CD4-positive, alpha-beta T cell treated with Interleukin-15 for 4 hours (primary cell): Measurements from ENCODE around the gene NOC4L.
"Not testable (repeated sequence)": the region's sequence is repeated elsewhere in the genome, so short reads cannot be mapped to it uniquely, and the experiment has no call there.

Source experiments
- DNase-seq: peaks from one replicate; pipeline ENCODE4 v3.0.0-alpha.2; 2020; ENCODE audit warnings: low spot score

Gene NOC4L

DNA sequence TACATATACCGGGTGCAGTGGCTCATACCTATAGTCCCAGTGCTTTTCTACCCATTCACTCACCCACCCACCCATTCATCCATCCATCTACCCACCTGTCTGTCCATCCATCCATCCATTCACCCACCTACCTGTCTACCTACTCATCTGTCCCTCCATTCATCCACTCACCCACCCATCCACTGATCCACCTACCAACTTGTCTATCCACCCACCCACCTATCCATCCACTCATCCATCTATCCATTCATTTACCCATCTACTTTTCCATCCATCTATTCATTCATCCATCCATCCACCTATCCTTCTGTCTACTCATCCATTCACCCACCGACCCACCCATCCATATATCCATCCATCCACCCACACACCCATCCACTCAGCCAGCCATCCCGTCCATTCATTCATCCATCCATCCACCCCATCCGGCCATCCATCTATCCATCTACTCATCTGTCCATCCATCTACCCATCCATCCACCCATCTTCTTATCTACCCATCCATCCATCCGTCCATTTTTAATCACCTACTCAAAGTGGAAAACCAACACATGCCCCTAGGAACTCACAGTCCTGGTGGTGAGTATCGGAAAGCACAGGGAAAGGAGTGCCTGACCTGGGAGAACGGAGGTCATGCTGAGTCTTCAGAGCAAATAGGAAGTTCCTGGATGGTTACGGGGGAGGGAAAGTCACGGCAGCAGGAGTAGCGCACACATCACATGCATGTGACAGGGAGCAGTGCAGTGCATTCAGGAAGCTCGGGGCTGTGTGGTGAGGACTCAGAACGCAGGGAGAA is 20.1 kb upstream of the NOC4L start:
- no peak for DNase-seq

DNA sequence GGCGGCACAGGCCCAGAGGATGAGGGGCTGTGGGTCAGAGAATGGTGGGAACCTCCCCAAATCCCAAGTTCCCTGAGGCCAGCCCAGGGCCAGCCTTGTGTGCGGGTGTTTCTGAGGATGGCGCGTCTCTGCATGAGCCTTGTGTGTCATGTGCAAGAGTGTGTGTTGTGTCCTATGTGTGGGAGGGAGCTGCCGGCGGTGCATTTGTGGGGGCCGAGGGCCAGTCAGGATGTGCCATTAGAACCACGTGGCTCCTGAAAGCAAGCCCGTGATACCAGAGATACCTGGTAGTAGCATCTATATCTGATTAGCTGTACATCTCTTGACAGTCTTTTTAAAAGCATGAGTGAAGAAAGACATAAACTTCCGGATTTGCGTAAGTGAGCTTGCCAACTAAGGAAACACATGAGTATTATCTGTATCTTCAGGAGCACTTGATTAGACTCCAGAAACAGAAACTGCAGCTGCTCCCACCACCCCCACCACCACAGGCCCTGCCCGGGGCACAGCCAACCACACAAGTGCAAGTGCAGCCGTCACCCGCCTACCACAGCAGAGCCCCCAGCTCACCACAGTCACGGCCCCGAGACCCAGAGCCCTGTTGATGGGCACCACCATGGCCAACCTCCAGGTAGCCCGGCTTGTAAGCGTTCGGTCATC is 19.4 kb upstream of the NOC4L start:
- no peak for DNase-seq

DNA sequence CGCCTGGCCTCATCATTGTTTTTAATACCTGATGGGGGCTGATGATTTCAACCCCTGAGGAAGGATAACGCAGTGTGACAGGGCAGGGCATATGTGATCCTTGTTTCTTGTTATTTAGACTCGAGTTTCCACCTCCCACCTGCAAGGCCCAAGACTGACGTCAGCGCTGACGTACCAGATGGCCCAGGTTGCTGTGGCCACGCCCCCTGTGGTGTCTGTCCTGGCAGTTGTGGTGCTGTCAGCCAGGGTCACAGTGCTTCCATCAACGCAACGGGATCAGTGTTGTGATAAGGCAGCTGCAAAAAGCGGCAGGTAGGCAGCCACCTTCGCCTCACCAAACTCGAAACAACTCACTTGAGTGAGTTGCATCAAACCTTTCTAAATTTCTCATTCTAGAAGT is 18.5 kb upstream of the NOC4L start:
- DNase-seq: no peak

DNA sequence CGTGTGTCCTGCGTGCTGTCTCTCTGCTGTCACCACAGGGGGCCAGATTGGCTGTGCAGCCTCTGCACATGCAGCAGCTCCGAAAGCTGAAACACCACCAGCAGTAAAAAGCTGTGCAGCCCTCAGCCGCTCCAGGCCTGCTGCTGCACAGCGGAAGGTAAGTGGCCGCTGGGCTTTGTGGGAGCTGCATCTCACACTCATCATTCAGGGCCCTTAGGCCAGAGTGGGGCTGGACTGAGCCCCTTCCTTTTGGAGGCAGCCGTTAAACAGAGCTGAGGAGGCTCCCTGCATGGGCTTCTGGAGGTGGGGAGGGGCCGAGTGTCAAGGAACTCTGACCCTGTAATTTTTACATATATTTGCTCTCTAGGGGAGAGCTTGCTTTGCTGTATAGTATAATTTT is 17.2 kb upstream of the NOC4L start:
- DNase-seq: no peak

DNA sequence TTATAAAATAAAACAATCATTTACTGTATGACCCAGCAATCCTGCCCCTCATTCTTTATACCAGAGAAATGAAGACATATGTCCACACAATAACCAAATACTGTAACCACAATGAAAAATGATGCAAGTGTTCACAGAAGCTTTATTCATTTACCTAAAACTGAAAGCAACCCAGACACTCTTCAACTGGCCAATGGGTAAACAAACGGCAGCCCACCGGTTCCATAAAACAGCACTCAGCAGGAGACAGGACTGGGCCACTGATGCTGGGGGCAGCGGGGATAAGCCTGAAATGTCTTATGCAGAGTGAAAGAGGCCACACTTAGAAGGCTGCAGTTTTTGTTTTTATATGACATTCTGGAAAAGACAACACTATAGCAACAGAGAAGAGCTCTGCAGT is 15.2 kb upstream of the NOC4L start:
- no peak for DNase-seq

DNA sequence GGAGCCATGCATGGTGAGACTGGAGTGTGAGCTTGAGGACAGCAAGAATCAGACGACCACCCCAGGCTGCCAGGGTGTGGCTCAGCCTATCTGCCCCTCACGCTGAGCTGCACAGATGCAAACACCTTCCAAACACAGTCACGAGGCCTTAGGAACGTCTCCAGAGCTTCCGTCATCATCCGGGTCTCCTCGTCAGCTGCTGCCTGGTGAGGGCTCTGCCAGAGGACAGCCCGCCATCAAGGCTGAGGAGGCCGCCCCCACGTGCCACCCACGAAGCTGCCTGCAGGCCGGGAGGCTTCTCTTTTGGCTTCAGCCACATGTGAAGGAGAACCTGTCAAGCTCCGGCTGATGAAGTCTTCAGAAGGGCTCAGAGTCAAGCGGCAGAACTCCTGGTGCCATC is 13.6 kb upstream of the NOC4L start:
- DNase-seq: no peak

DNA sequence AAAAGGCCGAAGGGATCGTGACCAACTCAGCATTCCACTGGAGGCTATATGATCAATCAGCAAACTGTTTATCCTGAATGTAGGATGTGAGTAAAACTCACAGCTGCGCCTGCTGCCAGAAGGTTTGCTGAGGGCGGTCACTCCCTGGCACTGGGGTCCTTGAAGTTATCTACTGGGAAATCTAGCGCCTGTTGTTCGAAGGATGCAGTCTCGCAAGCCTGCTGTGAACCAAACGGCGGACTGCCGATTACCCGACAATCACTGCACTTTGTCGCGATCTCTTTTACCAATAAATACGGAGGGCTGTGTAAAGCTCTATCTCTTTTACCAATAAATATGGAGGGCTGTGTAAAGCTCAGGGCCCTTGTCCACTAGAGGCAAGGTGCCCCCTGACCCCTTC is 13.0 kb upstream of the NOC4L start:
- no peak for DNase-seq

DNA sequence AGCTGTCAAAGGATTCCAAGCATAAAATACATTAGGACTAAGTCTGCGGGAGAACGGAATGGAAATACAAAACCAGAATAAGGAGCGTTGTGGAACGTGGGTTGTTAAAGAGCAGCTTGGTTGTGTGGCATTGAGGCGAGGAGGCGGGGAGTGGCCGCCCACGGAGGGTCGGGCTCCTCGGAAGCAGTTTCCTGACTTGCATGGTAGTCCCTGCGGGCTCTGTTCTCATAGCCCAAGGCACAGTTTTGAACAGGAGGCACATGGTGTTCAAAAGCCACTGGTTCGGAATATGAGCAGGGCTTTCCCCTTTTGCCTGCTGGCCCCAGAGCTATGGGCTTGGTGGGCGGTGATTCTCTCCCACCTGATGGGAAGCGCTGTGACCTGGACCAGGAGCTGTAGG is 12.3 kb upstream of the NOC4L start:
- no peak for DNase-seq

DNA sequence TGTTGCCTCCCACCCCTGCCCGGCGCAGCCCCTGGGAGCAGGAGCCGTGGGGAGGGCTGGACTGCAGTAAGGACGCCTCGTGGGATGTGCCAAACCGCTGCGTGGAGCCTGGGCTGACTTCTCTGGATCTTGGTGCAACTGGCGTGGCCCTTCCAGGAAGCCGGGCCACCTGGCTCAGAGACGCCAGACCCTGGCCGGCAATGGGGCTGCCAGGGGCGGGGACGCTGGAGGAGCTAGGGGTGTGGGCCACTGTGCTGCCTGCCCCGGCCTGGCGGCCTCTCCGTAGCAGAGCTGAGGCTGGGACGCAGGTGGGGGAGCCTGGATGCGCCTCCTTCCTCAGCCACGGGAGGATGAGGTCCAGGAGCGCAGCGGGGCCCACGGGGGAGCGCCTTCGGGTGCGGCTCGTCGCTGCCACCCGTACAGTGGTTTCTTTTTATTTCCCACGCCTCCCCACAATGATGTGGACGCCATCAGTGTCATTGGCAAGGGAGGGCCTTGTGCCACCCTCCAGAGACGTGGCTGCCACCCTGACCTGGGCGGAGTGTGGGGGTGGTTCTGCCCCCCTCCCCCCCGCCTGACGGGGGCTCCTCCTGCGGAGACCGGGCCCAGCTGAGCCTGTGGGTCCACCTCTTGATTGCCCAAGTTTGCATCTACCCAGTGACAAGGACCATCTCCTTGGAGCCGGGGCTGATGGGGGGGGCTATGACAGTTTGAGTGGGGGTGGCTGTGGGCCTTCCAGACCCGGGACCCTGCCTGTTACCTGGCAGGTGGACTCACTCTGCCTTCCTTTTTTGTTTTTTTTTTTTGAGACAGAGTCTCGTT is 11.4 kb upstream of the NOC4L start:
- DNase-seq: no peak

DNA sequence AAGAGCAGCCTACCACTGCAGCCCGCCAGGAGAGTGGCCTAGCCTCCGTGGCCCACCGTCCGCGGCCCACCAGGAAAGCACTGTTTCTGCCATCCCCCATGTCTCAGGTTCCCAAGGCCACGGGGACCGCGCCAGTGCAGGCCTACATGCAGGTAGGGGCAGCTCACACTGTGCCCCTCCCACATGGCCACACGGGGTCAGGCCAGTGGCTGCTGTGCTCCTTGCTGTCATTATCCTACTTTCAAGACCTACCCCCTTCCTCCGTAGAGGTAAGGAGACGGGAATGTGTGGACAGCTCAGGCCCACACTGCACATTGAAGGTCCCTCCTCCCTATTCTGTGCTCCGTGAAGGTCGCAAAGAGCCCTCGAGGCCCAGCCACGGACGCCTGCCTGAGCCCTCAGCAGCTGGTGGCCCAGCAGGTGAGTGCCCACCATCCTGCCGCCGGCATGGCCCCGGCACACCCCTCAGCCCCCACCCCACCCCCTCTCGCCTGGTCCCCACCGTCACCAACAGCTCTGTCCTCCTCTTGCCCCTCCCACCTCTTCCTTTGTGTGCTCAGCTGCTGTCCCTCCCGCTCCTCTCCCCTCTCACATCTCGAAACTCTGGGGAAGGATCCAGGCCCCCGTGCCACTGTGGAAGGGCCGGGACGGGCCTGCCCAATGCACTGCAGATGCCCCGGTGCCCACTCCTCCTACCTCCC is 10.2 kb upstream of the NOC4L start:
- no peak for DNase-seq

DNA sequence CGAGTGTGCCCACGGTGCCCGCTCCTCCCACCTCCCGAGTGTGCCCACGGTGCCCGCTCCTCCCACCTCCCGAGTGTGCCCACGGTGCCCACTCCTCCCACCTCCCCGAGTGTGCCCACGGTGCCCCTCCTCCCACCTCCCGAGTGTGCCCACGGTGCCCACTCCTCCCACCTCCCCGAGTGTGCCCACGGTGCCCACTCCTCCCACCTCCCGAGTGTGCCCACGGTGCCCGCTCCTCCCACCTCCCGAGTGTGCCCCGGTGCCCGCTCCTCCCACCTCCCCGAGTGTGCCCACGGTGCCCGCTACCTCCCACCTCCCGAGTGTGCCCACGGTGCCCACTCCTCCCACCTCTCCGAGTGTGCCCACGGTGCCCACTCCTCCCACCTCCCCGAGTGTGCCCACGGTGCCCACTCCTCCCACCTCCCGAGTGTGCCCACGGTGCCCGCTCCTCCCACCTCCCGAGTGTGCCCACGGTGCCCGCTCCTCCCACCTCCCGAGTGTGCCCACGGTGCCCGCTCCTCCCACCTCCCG is 9.5 kb upstream of the NOC4L start:
- DNase-seq: not testable (repeated sequence)

DNA sequence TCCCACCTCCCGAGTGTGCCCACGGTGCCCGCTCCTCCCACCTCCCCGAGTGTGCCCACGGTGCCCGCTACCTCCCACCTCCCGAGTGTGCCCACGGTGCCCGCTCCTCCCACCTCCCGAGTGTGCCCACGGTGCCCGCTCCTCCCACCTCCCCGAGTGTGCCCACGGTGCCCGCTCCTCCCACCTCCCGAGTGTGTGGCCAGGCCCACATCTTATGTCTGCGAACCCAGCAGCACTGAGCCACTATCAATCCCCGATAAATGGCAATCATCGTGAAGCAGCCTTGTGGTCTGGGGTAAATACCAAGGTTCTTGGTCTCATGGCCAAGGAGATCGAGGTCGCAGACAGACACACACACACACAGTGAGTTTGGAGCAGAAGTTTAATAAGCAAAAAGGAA is 8.0 kb upstream of the NOC4L start:
- not testable (repeated sequence) for DNase-seq

DNA sequence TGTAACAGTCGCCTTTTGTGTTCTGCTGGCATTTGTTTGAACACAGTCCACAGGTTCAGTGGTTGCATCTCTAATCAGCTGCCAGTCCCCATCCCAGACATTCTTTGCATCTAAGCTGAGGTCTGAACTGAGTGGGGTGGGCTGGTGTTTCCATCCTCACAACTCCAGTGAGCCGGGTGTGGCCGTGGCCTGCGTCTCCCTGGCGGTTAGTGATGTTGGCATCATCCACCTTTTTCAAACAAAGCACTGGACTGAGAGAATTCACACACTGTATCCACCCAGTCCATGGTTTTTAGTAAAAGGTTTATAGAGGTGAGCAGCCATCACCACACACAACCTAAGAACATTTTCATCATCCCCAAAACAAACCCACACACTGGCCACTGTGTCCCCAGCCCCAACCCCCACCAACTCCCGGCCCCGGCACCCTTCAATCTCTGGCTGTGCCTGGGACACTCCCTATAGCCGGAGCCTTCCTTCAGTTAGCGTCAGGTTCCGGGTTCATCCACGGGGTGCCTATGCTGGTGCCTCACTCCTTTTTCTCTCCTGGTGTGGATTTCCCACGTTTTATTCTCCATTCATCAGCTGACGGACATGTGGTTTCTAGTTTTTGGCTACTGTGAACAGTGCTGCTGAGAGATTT is 6.7 kb upstream of the NOC4L start:
- no peak for DNase-seq

DNA sequence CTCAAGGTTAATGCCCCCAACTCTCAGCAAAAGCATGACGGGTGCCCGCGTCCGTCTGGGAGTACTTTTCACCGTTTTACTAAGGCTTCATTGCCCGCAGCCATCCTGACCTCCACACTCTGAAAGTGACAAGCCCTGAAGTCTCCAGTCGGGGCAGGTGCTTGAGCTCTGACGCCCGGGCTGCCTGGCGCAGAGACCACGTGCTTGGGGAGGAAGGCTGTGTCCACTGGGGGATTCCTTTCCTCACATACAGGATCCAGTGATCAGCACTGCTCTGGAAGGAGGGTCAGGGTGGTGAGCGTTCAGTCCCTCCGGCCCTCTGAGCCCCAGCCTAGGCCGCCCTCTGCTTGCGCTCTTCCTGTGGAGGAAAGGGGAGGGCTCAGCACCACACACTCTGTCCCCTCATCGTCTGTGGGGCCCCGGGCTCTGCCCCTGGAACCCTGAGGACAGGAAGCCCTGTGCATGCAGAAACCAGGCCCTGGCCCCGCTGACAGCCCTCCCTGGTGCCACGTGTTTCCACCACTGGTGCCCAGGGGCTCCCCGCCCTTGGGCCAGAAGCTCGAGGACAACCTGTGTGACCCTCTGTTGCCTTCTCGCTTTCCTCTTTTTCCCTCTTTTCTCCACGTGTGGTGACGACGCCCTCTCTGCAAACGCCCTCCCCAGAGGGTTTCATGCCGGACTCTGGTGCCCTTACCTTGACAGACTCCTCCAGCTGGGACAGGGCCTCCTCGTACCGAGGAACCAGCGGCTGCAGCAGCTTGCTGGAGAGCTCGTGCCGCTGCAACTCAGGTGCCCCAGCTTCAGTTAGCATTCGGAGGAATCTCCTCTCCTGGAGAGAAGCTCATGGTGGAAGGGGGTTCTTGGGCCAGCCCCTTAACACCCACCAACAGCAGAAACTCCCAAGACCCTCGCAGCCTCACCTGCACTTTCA is 5.1 kb upstream of the NOC4L start:
- DNase-seq: no peak

DNA sequence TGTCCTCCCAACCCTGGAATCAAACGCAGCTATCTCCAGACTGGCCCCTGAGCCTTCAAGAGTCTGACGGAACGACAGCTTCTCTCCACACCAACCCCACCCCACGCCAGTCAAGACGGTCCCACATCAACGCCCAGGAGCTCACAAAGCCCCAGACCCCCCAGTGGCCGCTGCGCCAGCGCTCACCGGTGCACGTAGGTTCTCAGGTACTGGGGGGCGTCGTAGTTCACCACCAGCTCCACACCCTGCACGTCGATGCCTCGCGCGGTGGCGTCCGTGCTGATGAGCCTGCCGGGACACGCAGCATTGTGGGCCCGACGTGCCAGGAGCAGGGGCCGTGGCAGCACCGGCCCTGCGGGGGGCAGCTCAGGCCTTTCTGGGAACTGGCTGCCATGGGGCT is 4.3 kb upstream of the NOC4L start:
- no peak for DNase-seq

DNA sequence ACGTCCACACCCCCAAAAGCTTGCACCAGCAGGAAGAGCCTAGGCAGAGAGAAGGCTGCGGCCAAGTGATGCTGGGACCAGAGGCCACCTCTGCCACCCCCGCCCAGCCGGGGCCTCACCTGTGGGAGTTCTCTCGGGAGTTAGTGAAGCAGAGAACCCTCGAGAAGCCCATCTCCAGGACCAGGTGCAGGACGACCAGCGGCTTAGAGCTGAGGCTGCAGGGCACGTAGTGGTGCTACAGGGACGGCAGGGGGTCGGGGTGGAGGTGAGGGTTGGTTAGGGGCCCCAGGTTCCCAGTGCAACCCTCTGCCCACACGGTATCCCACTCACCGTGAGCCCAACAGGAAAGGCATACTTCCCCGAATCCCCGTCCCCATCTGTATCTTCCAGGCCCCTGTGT is 3.8 kb upstream of the NOC4L start:
- no peak for DNase-seq

DNA sequence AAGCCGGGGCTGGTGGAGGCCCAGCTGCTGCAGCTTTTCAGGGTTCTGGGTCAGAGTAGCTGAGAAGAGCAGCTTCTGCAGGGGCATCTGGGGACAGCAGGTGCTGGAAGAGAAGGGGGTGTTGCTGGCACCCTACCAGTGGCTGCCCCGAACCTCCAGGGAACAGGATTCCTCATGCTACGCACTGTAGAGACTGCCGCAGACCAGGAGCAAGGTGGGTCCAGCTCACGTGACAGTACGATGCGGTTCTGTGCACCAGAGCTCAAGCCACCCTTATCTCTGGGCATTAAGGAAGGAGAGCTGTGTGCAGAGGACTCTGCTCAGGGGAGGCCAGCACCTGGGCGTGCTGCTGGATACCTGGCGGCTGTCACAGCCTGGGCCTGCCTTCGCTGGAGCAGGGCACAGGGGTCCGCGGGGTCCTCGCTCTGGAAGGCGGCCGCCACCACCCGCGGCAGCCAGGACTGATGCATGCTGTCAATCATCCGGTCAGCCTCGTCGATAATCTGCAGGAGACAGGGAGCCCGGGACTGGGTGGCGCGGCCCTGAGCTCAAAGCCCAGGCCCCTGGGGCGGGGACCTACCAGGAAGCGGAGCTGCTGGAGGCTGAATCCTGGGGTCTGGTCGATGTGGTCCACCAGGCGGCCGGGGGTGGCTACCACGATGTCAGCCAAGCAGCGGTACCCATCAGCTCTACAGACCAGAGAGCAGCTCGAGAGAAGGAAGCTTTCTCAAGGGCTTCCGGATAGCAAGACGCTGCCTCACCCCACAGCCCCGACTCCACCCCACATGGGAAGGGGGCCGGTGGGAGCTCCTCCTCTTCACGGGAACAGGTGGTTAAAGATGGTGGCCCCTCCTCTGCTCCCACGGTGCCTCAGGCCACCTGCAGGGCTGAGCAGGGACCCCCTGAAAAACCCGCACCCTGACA is 3.1 kb upstream of the NOC4L start:
- no peak for DNase-seq

DNA sequence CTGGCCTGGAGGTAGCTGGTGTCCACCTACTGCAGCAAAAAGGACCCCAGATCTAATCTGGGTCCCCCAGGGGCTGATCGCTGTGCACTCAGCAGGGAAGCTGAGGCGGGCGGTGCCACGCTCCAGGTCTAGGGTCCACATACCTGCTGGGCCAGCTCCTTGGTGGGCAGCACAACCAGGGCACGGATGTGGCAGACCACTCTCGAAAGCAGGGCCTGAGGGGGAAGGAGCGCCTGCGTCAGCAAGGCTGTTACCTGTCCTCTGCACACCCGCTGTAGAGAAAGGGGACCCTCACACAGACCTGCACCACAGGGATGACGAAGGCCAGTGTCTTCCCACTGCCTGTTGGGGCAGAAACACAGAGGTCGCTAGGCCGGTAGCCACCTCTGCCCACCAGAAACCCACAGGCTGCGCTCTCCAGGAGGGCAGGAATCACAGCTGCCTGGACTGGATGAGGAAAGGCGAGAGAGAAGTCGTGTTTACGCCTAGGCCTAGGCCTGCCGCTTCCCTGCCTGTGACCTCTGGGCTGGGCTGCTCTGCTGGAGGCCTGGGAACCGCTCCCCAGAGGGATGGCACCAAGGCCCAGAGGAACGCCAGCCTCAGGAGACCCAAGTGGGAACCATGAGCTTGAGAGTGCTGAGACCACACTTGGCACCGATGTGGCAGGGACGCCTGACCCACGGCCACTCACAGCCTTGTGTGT is 2.1 kb upstream of the NOC4L start:
- DNase-seq: no peak
